HG03108 (cell line): ENCODE measurements around the gene TCF12.

Experiments used
- ATAC-seq: cut with Tn5 transposase; IDR thresholded peaks from one replicate; pipeline ENCODE4 v1.9.1; 2021; ENCODE audit warnings: moderate library complexity; ENCODE audit not compliant: unreplicated experiment

Gene TCF12

DNA sequence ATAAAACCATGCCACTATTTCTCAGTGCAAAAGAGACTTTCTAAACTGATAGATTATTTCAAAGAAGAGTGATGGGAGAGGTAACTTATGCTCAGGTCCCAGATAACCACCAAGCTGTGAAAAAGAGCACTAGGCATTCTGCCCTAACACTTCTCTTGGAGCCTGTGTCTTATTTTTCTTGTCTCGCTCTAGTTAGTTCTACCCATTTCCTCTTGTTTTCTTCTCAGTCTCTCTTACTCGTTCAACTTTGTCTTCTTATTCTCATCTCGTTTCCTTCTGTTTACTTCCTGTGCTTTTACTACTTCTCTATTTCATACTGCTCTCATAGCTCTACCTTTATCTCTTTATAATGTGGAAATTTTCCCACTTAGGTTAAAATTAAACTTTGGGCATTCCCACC is 366.1 kb downstream of the TCF12 start:
- no peak for ATAC-seq

GRCh38 chr15:57285386-57285785 is 366.9 kb downstream of the TCF12 start:
- peak; percentile 34 for ATAC-seq

DNA sequence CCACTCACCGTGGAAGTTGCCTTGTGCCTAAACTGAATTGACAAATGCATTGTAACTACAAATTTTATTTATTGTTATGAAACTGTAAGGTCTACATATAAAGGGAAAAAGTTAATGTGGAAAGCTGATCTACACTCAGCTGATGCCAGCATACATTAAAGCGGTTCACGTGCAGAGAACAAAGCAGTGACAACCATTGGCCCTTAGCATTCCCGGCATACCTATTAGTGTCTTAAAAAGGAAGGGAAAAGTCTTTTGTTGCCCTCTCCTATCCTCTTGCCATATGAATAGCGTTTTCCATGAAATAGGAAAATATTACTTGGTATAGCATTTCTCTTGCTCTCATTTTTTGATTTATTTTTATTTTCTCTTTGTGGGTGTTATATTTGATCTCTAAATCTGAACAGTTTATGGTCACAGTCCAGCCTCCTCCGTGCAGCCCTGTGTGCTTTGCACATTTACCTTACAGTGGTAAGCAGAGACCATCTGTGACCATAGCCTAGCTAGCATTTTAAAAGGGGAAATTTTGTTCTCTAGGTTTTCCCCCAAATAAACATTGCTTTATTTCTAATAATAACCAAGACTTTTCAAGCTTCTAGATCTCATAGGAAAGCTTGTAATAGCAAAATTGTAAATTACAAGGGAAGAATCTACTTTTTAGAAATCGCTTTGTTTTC is 368.1 kb downstream of the TCF12 start:
- no peak for ATAC-seq

GRCh38 chr15:57287123-57287521 is 368.7 kb downstream of the TCF12 start:
- no peak for ATAC-seq

GRCh38 chr15:57288926-57289580 is 370.6 kb downstream of the TCF12 start:
- ATAC-seq = no peak

DNA sequence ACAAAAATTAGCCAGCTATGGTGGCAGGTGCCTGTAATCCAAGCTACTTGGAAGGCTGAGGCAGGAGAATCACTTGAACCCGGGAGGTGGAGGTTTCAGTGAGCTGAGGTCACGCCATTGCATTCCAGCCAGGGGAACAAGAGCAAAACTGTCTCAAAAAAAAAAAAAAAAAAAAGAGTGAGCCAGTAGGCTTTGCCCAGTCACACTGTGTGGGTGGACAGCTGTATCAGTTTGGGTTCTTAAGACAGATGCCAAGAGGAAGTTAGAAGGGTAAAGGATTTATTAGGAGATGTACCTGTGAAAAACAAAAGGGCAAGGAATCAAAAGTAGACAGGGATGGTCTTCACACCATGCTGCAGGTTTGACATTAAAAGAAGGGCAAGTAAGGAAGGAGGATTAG is 371.7 kb downstream of the TCF12 start:
- ATAC-seq = no peak

DNA sequence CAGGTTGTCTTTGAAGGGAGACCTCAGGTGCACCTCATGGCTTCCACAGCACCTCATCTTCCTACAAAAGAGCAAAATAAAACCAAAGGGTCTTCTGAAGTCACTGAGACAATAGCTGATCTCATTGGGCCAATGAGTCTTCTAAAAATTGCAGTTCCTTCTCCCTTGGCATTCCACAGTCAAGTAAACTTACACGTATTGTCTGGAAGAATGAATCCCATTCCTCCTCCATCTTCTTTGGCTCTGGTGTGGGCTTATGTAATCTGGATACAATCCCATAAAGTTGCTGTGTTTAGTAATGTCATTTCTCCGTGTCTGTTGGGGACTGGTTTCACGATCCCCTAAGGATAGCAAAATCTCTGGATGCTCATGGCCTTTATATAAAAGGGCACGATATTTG is 372.4 kb downstream of the TCF12 start:
- no peak for ATAC-seq

DNA sequence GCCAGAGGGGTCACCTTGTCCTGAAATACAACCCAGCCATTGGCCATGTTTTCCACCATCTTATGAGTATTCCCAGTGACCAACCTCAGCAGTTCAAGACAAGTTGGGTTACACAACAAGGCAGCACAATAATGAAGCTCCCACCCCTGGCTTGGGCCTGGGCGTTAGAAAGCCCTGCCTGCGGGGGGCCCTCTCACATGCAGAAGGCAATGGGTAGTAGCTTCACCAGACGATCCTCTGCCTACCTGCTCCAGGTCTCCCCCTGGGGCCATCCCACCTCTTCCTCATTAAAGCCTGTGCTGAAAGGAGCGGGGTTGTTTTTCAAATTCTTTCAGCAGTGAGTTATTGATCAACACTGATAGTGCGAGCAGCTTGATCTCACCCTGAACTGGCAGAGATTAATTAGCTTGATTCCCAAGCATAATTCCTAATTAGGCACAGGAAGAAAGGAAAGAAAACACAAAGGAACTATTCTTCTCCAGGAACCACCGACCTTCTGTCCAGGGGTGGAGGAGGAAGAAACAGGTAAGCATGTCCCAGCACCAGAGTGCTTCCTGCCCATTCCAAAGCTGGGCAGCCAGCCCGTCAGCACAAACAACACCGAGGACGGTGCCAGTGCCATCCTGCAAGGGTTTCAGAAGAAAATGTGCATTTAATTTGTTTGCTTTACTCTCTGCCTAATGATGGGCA is 378.2 kb downstream of the TCF12 start:
- ATAC-seq = no peak

DNA sequence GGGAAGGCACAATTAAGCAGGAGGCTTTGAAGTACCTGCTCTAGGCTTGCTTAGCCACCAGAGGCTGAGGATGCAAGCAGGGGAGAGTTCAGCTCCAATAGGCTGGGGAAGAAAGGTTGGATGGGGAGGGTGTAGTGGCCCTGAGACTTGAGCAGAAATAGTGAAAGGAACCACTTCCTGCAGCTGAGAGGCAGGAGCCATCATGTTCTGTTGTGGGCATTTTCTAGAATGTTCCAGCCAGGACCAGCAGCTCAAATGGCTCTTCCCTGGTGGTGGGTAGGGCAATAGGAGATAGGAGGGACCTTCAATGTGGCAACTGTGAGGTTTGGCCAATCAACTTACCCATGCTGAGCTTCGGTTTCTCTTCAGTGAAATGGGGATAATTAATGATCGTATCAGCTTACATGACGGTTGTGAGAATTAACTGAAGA is 378.7 kb downstream of the TCF12 start:
- no peak for ATAC-seq

- ATAC-seq = no peak
Observed at GRCh38 chr15:57297630-57298029, 379.2 kb downstream of the TCF12 start.

DNA sequence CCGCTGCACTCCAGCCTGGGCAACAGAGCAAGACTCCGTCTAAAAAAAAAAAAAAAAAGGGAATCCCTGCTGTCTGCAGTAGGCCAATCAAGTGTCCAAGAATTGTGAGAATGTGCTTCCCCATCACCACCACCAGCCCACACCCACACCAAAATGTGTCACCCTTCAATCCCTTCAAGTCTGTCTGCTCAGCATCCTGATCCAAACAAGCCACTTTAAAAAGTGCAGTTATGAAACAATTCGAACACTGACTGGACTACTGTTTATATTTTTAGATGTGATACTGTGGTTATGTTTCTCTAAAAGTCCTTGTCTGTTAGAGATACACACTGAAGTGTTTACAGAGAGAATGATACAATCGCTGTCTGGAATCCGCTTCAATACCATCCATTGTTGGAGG is 379.8 kb downstream of the TCF12 start:
- no peak for ATAC-seq

DNA sequence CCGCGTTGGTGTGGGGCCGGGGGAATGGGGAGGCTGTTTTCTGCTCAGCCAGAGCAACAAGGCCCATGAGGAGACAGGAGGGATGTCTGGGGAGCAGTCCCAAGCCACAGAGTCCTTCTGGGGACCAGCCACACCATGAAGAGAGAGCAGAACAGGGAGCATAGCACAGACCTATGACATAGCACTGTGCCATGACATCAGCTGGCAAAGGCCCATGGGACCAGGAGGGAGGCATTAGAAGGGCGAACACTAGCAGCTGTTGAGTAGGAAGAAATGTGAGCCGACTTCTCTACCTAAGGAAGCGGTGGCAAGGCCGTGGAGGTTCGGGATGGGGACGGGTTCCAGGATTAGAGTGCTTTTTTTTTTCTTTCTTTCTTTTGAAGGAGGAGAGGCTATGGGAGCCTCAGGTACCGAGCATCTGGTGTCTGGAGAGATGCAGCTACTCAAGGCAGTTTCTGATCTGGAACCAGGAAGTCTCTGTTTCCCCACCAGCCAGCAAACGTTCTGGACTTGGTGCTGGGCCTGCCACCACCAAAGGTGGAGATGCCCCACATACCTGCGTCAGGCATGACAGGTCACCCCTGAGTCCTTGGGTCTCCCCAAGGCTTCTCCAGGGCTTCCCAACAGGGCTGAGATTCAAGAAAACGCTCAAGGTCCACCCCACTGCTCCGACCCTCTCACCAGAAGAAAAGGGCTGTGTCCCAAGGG is 380.6 kb downstream of the TCF12 start:
- no peak for ATAC-seq

DNA sequence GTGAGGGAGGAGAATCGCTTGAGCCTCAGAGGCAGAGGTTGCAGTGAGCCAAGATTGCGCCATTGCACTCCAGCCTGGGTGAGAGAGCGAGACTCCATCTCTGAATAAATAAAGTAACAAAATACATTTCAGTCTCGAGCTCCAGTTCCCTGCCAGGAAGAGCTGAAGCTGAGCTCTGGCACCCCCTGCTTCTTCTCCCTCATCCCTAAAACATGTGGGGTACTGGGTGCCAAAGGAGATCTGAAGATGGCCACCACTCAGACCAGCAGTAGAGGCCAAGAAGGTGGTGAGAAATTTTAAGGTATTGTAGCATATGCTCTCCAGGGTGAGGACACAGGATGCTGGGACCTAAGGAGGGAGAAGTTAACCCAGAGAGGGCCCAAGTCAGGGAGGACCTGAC is 382.9 kb downstream of the TCF12 start:
- no peak for ATAC-seq

DNA sequence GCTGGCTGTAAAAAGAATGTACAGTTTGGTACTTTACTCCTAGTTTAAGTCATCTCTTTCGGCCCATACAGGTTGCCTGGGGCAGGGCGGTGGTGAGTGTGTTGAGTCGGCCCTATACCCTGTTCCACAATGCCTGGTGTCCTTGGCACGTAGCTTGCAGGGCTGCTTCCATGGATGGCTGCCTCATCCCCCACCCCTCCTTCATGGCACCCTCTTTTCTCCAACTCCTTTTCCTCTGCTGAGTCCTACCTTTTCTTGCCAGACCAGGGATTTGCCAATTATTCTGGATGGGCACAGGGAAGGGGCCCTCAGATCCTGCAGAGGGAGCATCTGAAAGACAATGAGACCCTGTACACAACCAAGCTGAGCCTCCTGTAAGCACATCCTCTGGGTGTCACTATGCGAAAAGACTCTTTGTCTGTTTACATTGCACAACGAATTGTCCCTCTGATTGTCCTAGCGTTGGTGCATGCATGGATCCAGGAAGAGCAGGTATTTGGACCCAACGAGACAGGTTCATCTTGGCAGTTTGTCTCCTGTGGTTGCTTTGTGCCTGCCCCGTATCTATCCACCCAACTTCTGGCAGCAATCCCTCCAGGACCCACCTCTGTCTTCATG is 384.3 kb downstream of the TCF12 start:
- ATAC-seq = no peak

GRCh38 chr15:57305009-57305408 is 386.6 kb downstream of the TCF12 start:
- no peak for ATAC-seq

DNA sequence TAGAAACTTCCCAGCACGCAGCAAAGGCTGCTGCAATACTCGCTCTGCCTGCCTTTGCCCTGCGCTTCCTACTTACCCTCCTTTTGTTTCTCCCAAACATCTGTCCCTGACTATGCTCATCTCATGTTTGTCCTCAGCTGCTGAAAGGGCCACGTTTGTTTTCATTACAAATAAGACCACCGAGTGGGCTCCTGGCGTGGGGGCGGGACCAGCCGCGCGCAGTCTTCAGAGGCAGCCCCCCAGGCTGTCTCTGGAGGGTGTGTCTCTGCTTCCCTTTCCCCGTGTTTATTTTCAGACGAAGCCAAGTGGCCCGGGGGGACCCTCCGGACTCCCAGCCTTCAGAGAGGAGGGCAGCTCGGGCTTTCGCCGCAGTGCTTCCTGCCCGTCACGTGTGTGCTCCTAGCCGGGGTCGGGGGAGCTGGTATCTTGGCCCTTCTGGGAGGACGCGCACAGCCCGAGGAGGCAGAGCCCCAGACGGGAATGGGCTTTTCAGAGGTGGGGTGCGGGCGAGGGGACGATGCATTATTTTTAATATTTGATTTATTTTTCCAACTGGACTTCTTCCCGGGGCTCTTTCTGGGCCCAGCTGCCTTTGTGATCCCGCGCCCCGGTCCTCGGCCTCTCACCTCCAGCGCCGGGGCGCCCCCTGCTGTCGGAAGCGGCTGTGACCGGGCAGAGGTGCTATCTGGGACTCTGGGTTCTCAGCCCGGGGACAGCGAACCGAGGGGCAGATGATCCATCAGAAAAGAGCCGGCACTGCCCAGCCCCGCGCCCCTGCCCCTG is 387.9 kb downstream of the TCF12 start:
- ATAC-seq = peak; percentile 57

- ATAC-seq = no peak
Observed at GRCh38 chr15:57306944-57307411, 388.5 kb downstream of the TCF12 start.

DNA sequence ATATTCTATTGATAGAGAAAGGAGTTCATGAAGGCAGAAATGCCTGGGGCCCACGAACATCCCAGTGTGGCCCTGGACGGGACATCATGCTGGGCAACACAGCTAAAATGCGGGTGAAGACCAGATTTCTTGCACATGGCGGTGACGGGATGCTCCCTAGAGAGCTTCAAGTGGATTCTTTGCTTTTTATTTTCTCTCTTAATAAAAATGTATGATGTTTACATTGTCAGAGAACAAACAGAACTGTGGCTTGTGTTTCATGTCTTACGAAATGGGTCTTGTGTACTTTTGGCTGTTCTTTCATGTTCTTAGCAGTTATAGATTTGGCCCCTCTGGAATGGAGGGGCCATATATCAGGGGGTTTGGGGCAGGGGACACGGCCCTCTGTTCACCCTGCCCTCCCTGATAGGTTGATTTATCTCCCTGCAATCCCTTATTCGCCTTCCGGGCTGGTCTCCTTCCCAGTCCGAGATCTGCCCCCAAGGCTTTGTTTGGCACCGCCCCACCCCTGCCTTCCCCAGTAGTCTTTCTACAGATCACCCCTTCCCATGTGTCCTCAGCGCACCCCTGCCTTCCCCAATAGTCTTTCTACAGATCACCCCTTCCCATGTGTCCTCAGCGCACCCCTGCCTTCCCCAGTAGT is 389.2 kb downstream of the TCF12 start:
- no peak for ATAC-seq

GRCh38 chr15:57308170-57308545 is 389.7 kb downstream of the TCF12 start:
- ATAC-seq = no peak
